Ishikawa (cell line): ENCODE results near the gene ZCCHC14.

Experiments used
- CREB1 ChIP-seq: IDR thresholded peaks from 2 replicates; pipeline ENCODE4 v1.6.1; 2012; ENCODE audit warnings: low read depth
- FOXM1 ChIP-seq: IDR thresholded peaks from 2 replicates; pipeline ENCODE4 v1.6.1; 2012; ENCODE audit warnings: low read depth, borderline replicate concordance
- YY1 ChIP-seq: IDR thresholded peaks from 2 replicates; pipeline ENCODE4 v1.6.1; 2012; ENCODE audit warnings: low read depth
- ZBTB7A ChIP-seq: IDR thresholded peaks from 2 replicates; pipeline ENCODE4 v1.6.1; 2012; ENCODE audit warnings: low read depth
- TF ChIP-seq, protein P1 (sequence below): IDR thresholded peaks from 2 replicates; pipeline ENCODE4 v1.6.1; 2012; ENCODE audit warnings: low read depth, mild to moderate bottlenecking

DNA sequence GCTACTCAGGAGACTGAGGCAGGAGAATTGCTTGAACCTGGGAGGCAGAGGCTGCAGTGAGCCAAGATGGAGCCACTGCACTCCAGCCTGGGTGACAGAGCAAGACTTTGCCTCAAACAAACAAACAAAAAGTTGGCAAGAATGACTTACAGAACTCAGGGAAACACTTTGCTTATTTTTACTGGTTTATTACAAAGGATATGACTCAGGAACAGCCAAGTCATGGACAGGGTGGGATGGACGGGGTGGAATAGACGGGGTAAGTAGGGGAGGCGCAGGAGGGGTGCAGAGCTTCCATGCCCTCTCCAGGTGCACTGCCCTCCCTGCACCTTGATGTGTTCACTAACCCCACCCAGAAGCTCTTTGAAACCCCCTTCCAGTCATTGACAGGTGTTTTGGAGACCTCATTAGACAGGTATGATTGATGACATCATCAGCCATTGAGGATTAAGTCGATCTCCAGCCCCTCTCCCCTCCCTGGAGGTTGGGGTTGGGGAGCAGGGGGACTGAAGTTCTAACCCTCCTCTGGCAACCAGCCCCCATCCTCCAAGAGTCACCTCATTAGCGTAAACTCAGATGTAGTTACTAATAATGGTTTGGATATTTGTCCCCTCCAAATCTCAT lies 41.3 kb upstream of the ZCCHC14 start:
- no peak for TF ChIP-seq ZBTB7A
- TF ChIP-seq CREB1, result no peak
- no peak for TF ChIP-seq FOXM1
- TF ChIP-seq YY1, result no peak
- TF ChIP-seq, protein P1, sequence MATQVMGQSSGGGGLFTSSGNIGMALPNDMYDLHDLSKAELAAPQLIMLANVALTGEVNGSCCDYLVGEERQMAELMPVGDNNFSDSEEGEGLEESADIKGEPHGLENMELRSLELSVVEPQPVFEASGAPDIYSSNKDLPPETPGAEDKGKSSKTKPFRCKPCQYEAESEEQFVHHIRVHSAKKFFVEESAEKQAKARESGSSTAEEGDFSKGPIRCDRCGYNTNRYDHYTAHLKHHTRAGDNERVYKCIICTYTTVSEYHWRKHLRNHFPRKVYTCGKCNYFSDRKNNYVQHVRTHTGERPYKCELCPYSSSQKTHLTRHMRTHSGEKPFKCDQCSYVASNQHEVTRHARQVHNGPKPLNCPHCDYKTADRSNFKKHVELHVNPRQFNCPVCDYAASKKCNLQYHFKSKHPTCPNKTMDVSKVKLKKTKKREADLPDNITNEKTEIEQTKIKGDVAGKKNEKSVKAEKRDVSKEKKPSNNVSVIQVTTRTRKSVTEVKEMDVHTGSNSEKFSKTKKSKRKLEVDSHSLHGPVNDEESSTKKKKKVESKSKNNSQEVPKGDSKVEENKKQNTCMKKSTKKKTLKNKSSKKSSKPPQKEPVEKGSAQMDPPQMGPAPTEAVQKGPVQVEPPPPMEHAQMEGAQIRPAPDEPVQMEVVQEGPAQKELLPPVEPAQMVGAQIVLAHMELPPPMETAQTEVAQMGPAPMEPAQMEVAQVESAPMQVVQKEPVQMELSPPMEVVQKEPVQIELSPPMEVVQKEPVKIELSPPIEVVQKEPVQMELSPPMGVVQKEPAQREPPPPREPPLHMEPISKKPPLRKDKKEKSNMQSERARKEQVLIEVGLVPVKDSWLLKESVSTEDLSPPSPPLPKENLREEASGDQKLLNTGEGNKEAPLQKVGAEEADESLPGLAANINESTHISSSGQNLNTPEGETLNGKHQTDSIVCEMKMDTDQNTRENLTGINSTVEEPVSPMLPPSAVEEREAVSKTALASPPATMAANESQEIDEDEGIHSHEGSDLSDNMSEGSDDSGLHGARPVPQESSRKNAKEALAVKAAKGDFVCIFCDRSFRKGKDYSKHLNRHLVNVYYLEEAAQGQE, result no peak
